Measurements from ENCODE around the gene ANAPC2.

ANAPC2 gene

DNA sequence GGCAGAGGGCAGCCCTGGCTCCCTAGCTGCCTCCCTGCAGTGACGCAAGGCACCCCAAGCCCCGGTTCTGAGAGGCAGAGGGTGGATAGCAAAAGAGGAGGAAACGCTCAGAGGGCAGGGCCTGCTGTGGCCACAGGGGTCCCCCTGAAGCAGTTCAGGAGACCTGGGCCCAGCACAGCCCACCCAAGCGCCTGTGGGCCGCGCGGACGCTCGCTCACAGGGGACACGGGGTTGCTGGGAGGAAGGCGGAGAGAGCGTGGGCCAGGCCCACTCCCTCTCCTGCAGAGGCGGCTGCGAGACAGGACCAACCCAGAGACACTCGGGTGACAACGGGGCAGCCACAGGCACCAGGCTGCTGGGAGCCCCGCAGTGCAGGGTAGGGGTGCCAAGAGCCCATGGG is 8.6 kb downstream of the ANAPC2 start:
- ATAC-seq, result no peak
- H3K9me3 Mint-ChIP-seq, result no peaks in the 10 kb centered on the region
- peaks cover 58% of the 10 kb centered on the region for H3K36me3 Mint-ChIP-seq
- no peak overlapping the region for H3K4me3 Mint-ChIP-seq
- no peak overlapping the region for H3K27ac Mint-ChIP-seq
- H3K4me1 Mint-ChIP-seq, result peaks cover 17% of the 10 kb centered on the region
- no peaks in the 10 kb centered on the region for H3K27me3 Mint-ChIP-seq

GRCh38 chr9:137178939-137179630 is 9.3 kb downstream of the ANAPC2 start:
- Mint-ChIP-seq H3K27ac (no peak overlapping the region), H3K4me1 (peaks cover 10% of the 10 kb centered on the region), H3K36me3 (peaks cover 51% of the 10 kb centered on the region), H3K27me3 (no peaks in the 10 kb centered on the region), H3K9me3 (no peaks in the 10 kb centered on the region), H3K4me3 (no peak overlapping the region)
- no peak for ATAC-seq

DNA sequence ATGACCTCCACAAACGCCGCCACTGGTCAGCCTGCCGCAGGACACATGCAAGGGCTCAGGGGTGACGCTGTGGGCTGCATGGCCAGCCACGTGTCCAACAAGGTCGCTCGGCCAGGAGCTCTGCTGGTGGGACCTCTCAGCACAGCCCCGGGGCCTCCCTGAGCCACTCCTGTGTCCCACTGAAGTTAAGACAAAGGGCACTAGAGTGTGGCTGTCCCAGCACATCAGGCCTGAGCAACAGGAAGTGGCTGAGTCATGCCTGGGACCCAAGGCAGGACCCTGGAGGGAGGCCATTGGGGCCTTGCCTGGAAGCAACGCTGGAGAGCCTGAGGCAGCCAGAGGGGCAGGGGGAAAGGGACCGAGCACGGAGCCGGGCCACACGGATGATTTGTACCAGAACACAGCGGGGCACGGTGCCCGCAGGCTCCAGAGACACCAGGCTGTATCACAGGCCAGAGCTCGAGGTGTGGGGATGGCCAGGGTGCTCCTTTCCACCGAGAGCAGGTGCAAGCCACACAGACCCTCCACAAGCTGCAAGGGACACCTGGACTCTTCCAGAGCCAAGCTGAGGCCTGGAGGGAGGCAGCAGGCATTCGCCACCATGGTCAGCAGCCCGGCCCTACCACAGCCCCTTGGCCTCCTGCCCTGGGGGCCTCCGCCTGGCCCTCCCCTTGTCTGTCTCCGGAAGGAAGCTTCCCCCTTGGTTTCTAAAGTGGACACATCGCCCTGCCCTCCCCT is 10.0 kb downstream of the ANAPC2 start:
- Mint-ChIP-seq H3K27me3 (peaks cover 3% of the 10 kb centered on the region), H3K36me3 (peaks cover 44% of the 10 kb centered on the region), H3K9me3 (no peaks in the 10 kb centered on the region), H3K4me1 (peaks cover 8% of the 10 kb centered on the region), H3K27ac (no peak overlapping the region), H3K4me3 (no peak overlapping the region)
- ATAC-seq, result no peak

GRCh38 chr9:137176302-137177182 is 11.8 kb downstream of the ANAPC2 start:
- Mint-ChIP-seq H3K4me3 (no peak overlapping the region), H3K36me3 (peaks cover 29% of the 10 kb centered on the region), H3K9me3 (no peaks in the 10 kb centered on the region), H3K27me3 (peaks cover 12% of the 10 kb centered on the region), H3K27ac (no peak overlapping the region), H3K4me1 (peaks cover 8% of the 10 kb centered on the region)
- ATAC-seq, result no peak

DNA sequence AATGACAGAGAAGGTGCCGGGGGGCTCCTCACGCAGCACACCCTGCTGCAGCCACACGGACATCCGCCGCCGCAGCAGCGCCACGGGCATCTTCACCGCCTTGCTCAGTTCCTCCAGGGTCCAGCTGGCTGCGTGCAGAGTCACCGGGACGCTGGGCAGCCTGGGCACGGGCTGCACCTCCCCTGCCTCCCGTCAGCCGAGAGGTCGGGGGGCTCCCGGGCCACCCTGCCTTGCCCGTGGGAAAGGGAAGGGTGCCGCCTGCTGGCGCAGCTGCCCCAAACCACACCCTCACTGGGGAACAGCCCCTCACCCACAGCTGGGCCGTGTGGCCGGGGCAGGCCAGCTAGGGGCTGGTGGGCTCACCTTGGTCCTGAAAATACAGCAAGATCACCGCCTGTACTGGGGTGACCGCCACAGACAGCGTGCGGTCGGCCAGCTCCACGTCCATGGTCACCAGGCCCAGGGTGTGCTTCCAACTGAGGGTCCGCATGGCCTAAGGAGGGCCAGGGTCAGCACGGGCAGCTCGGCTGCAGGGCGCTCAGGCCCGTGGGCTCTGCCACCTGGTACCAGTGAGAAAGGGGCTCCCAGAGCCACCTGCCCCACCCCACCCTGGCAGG is 12.9 kb downstream of the ANAPC2 start:
- no peak overlapping the region for H3K4me3 Mint-ChIP-seq
- H3K4me1 Mint-ChIP-seq, result peaks cover 8% of the 10 kb centered on the region
- H3K27ac Mint-ChIP-seq, result no peak overlapping the region
- ATAC-seq, result no peak
- H3K9me3 Mint-ChIP-seq, result no peaks in the 10 kb centered on the region
- H3K27me3 Mint-ChIP-seq, result peaks cover 23% of the 10 kb centered on the region
- H3K36me3 Mint-ChIP-seq, result peaks cover 28% of the 10 kb centered on the region

- H3K4me3 Mint-ChIP-seq, result no peak overlapping the region
- H3K36me3 Mint-ChIP-seq, result peaks cover 21% of the 10 kb centered on the region
- ATAC-seq, result no peak
- H3K4me1 Mint-ChIP-seq, result peaks cover 8% of the 10 kb centered on the region
- H3K9me3 Mint-ChIP-seq, result no peaks in the 10 kb centered on the region
- peaks cover 29% of the 10 kb centered on the region for H3K27me3 Mint-ChIP-seq
- H3K27ac Mint-ChIP-seq, result no peak overlapping the region
These were observed 13.6 kb downstream of the ANAPC2 start for GRCh38 chr9:137174722-137175293.

DNA sequence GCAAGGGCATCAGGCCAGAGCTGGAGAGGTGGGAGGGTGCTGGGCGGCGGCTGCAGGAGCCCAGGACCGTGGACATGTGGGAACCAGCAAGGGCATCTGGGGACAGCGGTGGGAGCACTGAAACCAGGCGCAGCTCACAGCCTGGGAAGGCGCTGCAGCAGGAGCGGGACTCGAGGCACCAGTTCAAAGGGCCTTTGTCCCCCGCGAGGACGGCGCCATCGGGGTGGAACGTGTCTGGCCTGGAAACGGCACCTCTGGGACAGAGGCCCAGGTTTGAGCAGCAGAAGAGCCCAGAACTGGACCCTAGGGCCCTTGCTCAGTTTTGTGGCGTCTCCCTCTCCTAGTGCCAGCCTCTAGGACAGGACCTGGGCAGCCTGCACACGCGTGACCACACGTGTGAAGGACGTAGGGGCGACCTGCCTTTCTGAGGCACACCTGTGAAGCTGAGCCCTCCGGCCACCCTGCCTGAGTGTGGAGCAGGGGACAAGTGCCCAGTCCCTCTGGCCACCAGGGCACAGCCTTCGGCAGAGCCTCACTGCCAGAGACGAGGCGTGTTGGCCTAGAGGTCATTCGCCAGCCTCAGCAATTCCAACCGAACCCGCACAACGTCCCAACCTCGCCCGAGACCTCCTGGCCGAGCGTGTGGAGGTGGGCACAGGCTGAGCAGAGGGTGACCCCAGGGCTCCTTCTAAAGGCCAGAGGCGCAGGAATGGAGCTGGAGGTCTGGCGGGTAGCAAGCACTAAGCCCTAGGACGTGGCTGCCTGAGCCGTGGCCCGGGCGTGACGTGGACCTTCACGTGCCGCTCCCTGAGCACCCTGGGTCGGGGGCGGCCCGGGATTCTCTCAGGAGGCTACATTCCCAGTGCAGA is 14.3 kb downstream of the ANAPC2 start:
- Mint-ChIP-seq H3K36me3 (peaks cover 14% of the 10 kb centered on the region), H3K4me3 (no peak overlapping the region), H3K27ac (no peak overlapping the region), H3K27me3 (peaks cover 33% of the 10 kb centered on the region), H3K4me1 (peaks cover 8% of the 10 kb centered on the region), H3K9me3 (no peaks in the 10 kb centered on the region)
- no peak for ATAC-seq

DNA sequence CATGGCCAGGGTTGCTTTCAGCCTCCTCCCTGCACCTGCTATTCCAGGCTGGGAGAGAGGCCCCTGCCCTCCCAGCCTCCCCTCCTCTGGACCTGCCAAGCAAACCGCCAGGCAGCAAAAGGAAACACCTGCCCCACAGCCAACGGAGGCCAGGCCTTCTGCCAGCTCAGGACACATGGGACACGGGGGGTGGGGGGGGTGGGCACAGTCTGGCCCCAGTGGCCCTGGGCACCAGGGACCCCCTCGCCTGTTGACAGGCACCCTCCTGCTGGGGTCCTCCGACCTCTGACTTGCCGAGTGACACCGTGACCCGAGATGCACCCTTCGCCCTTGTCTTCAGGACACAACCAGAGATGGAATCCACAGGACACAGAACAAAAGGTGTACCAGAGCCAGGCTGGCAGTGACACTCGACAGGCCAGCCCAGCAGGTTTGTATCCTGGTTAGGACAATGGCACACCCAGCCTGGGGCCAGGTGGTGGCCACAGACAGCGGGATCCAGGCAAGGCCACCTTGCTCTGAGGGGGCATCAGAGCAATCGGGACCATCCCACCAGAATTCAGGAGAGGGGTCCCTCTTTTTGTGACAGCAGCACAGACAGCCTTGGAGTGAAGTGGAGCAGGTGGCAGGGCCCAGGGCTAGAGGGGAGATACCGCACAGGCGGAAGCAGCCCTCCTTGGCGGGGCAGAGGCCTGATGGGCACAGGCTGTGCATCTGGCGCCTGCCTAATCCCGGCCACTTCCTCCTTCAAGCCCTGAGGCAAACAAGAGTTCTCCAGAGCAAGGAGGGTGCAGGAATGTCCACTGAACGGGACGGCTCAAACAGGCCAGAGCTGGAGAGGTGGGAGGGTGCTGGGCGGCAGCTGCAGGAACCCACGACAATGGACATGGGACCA is 15.2 kb downstream of the ANAPC2 start:
- H3K36me3 Mint-ChIP-seq, result peaks cover 13% of the 10 kb centered on the region
- ATAC-seq, result no peak
- peaks cover 39% of the 10 kb centered on the region for H3K27me3 Mint-ChIP-seq
- H3K4me3 Mint-ChIP-seq, result no peak overlapping the region
- no peak overlapping the region for H3K27ac Mint-ChIP-seq
- H3K4me1 Mint-ChIP-seq, result peaks cover 8% of the 10 kb centered on the region
- H3K9me3 Mint-ChIP-seq, result no peaks in the 10 kb centered on the region

DNA sequence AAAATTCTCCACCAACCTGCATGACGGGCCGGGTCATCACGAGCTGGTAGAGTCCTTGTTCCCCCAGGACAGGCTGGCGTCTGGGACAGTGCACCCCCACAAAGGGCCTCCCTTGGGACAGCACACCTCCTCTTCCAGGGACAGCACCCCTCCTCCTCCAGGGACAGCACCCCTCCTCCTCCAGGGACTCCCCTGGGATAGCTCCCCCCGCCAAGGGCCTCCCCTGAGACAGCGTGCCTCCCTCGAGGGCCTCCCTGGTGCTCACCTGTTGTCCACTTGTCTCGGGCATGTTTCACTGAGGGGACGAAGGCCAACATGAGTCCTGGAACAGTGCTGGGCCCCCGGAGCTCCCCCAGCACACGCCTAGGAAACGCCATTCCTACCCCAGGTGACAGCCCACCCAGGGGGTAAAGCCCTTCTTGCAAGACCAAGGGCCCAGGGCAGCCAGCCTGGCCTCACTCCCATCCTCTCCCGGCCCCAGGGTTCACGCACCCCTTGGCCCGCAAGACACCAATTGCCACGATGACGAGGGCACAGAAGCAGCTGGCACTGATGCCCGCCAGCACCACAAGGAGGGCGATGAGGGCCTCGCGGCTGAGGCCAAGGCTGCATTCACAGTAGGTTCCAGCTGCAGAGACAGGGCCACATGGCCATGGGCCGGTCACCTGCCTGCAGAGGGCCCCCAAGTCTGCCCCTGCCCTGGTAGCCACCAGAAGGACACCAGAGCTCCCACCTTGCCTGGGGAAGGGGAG is 17.0 kb downstream of the ANAPC2 start:
- no peak overlapping the region for H3K27ac Mint-ChIP-seq
- ATAC-seq, result no peak
- H3K27me3 Mint-ChIP-seq, result peaks cover 46% of the 10 kb centered on the region
- no peaks in the 10 kb centered on the region for H3K36me3 Mint-ChIP-seq
- no peaks in the 10 kb centered on the region for H3K9me3 Mint-ChIP-seq
- H3K4me1 Mint-ChIP-seq, result peaks cover 9% of the 10 kb centered on the region
- H3K4me3 Mint-ChIP-seq, result no peak overlapping the region

DNA sequence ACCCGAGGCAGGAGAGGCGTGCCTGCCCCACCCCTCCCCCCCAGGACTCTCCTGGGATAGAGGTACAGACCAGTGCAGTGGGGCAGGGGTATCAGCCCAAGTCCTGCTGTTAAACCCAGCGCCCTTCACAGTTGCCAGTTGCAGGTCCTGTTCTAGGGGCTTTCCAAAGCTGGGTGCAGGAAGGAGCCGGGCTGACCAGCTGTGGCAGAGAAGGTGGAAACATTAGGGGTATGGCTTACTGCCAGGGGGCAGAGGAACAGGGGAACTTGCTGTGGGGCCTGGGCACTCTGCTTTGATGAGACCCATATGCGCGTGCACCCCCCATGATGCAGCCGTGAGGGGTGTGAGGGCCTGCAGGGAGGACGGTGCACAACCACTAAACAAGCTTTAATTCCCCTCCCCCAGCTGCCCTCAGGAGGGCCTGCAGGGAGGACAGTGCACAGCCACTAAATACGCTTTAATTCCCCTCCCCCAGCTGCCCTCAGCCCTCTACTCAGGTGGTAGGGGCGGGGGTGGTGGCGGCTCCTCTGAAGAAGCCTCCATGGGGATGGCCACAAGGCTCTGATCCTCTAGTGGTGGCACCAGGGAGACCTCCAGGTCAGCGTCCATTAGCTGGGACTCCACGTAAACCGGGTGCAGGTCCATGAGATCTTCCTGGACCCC is 17.7 kb downstream of the ANAPC2 start:
- Mint-ChIP-seq H3K4me1 (peaks cover 6% of the 10 kb centered on the region), H3K27me3 (peaks cover 53% of the 10 kb centered on the region), H3K9me3 (no peaks in the 10 kb centered on the region), H3K4me3 (no peak overlapping the region), H3K36me3 (no peaks in the 10 kb centered on the region), H3K27ac (no peak overlapping the region)
- ATAC-seq, result no peak

- no peak for ATAC-seq
- Mint-ChIP-seq H3K4me1 (peaks cover 6% of the 10 kb centered on the region), H3K4me3 (peak within 1 kb of the TSS; percentile 72), H3K27me3 (peaks cover 60% of the 10 kb centered on the region), H3K36me3 (no peaks in the 10 kb centered on the region), H3K27ac (no peak within 1 kb of the TSS), H3K9me3 (no peaks in the 10 kb centered on the region)
These were observed 18.4 kb downstream of the ANAPC2 start, which contains the start of gene LRRC26 for GRCh38 chr9:137169896-137170358. Gene LRRC26, minus strand, starts transcription at chr9:137170051. Its CDS starts 108 bp downstream, at chr9:137169943.

Measured in stimulated activated memory B cell treated with anti-CD40 and anti-IgM and Interleukin-4, amounts not matched to agents 10 μg/mL and 1 μg/mL and 100 μg/mL, for 72 hours (primary cell).